Spinal cord (tissue), 10 donors: ENCODE data around the gene PCBD2. TPM values are rescaled to one million over a fixed set of nuclear protein-coding genes. Genes with fewer than 3 reads are reported as not detected.

Source experiments
- DNase-seq, 6 donors: peaks; one replicate each; pipeline versions ENCODE4 v3.0.0 to v3.0.0-alpha.2; 2013 to 2015; ENCODE audit warnings: low spot score in 6 of 6, low read depth in 4 of 6
- H3K27ac ChIP-seq: one replicate; pipeline ENCODE4 v1.5.1; 2013; ENCODE audit warnings: low read depth, low read length, control low read depth
- H3K27me3 ChIP-seq: one replicate; pipeline ENCODE4 v1.6.1; 2013; ENCODE audit warnings: low read length; ENCODE audit not compliant: control insufficient read depth, insufficient read depth
- H3K36me3 ChIP-seq: one replicate; pipeline ENCODE4 v1.6.1; 2013; ENCODE audit warnings: low read length; ENCODE audit not compliant: control insufficient read depth, insufficient read depth
- H3K4me1 ChIP-seq: one replicate; pipeline ENCODE4 v1.6.1; 2013; ENCODE audit warnings: low read length; ENCODE audit not compliant: control insufficient read depth, insufficient read depth
- H3K4me3 ChIP-seq: one replicate; pipeline ENCODE4 v1.5.1; 2013; ENCODE audit warnings: low read depth, low read length, control low read depth
- H3K9me3 ChIP-seq: one replicate; pipeline ENCODE4 v1.6.1; 2013; ENCODE audit warnings: low read length; ENCODE audit not compliant: control insufficient read depth, insufficient read depth
- WGBS: methylation state at CpG from one replicate; pipeline ENCODE4 v1.1.5; 2013; ENCODE audit warnings: missing lambda C conversion rate; ENCODE audit not compliant: insufficient coverage; 5-methylcytosine and 5-hydroxymethylcytosine counted together
- polyA plus RNA-seq, 2 donors: library from polyadenylated mRNA; unstranded; fragments of 120-200 nt; gene quantifications; one replicate each; pipeline ENCODE4 v1.2.1, GENCODE V29; 2013; ENCODE audit not compliant: insufficient read length in 2 of 2
- small RNA-seq: library from RNA; depleted of rRNA; stranded (forward); fragments of <200 nt; gene quantifications from one replicate; pipeline ENCODE3, GENCODE V24; 2014; ENCODE audit warnings: low replicate concordance
- total RNA-seq, 2 donors: library from RNA; depleted of rRNA in 1 of 2; stranded (reverse); fragments of 120-200 nt in 1 of 2; fragments of >200 nt in 1 of 2; gene quantifications; one replicate each; pipeline versions ENCODE4 v1.2.3 to v1.2.4, GENCODE V29; 2013 to 2014
- donor health status: healthy.

PCBD2 gene
- total and polyA plus RNA-seq, 4 donors, result 9.4 to 12.9 (median 11.4) TPM

DNA sequence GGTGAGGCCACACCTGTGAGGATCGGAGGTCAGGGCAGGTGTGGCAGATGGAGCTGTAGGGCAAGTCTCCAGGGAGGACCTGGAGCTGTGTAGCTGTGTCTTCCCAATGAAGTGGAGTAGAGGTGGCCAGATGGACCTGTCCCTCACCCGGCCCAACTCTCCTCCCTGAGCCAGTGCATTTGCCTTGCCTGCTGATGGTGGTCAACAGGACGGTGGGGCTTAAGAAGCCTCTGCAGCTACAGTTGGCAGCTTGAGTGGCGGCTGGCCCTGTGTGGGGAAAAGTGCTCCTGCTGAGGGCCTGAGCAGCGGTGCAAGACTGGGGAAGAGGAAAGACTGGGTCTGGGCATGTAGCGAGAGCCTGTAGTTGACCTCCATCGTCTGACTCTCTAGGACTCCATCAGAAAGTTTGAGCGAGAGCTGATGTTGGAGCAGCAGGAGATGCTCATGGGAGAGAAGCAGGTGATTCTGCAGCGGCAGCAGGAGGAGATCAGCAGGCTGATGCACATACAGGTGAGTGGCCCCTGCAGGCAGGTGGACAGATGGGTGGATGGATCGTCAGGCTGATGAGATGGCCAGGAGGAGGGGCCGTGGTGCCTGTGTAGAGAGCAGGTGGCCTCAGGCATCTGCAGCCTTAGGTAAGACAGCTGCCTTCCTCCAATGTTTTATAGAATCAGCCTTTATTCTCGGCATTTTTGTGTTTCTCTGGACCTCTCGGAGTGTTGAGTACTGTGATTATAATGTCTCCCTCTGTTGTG, 104.2 kb downstream of the PCBD2 start:
- no peak for DNase-seq
- Histone ChIP-seq H3K4me3 (no peak overlapping the region), H3K27ac (no peak overlapping the region)

DNA sequence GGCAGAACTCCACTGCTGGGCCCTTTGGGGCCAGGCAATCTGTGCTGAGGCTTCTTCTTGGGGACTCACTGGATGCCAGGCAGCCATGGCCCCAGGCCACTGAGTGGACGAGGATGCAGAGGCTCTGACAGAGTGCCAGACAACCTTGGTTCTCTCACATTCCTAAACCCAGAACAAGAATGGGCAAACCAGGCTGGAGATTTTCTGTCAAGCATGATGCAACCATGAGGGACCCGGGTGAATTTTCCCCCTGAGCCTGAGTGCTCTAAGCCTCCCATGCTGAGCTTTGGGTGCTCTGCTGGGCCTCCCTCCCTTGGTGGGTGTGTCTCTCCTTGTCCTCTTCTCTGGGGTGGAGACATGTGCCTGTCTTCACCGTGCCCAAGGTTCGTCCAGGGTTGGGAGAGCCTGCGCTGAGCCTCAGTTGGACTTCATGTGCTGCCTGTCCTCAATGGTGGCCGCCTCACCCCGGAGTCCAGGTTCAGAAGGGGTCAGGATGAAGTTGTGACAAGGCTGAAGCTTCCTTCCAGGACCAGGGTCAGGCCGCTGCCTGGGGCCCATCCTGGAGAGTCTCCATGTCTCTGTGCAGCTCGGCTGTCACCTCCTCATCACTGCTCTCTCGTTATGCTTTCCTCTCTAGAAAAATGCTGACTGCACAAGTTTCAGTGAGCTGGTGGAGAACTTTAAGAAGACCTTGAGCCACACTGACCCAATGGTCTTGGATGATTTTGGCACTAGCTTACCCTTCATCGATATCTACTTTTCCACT, 105.0 kb downstream of the PCBD2 start:
- WGBS, result 97% methylated on average over 10 of the region's 11 CpGs
- H3K36me3 ChIP-seq, result no peaks in the 10 kb centered on the region
- no peak overlapping the region for H3K27ac ChIP-seq
- H3K4me3 ChIP-seq, result no peak overlapping the region
- H3K27me3 ChIP-seq, result no peaks in the 10 kb centered on the region
- no peaks in the 10 kb centered on the region for H3K9me3 ChIP-seq
- H3K4me1 ChIP-seq, result peaks cover 21% of the 10 kb centered on the region
- no peak for DNase-seq

More for the DNA sequence above, 104.2 kb downstream of the PCBD2 start:
- H3K4me1 ChIP-seq, result peaks cover 16% of the 10 kb centered on the region
- H3K27me3 ChIP-seq, result no peaks in the 10 kb centered on the region
- 86% methylated on average over 11 of the region's 13 CpGs for WGBS
- H3K36me3 ChIP-seq, result no peaks in the 10 kb centered on the region
- no peaks in the 10 kb centered on the region for H3K9me3 ChIP-seq

DNA sequence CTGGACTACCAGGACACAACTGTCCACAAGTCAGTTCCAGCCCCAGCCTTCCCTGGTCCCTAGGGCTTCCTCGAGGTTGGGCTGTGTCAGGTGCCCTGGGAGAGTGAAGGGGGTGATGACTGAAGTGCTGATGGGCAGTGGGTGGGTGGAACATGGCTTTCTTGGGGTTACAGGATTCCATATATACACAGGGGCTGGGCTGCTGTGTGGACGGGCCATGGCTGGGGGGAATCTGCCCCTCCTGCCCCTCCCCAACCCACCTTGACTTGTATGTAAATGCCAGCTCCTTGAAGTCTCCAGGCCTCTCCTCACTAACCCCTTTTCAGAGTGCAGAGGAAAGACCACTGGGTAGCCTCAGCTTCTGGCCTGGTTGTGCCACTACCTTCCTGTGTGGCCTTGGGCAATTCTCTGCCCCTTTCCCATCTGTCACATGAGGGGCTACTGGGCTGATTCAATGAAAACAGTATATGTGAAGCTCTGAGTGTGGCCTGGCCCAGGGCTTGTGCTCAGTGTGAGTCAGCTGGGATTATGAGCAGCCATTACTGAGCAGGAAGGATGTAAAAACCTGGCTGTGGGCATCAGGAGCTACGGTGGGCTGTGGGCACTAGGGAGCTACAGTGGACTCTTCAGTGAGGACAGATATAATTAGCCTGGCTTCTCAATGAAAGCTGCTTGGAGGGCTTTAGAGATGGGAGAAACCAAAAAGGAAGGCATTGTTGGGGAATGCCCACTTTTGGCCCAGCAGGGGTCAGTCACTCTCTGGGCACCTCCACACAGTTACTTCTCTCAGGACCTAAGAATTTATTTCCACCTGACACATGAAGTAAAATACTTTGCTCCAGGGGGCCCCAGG, 105.8 kb downstream of the PCBD2 start:
- Histone ChIP-seq H3K4me3 (no peak overlapping the region), H3K9me3 (no peaks in the 10 kb centered on the region), H3K36me3 (no peaks in the 10 kb centered on the region), H3K27me3 (no peaks in the 10 kb centered on the region), H3K4me1 (peaks cover 21% of the 10 kb centered on the region), H3K27ac (no peak overlapping the region)
- 93% methylated on average over 2 of the region's 3 CpGs for WGBS
- DNase-seq, result no peak

DNA sequence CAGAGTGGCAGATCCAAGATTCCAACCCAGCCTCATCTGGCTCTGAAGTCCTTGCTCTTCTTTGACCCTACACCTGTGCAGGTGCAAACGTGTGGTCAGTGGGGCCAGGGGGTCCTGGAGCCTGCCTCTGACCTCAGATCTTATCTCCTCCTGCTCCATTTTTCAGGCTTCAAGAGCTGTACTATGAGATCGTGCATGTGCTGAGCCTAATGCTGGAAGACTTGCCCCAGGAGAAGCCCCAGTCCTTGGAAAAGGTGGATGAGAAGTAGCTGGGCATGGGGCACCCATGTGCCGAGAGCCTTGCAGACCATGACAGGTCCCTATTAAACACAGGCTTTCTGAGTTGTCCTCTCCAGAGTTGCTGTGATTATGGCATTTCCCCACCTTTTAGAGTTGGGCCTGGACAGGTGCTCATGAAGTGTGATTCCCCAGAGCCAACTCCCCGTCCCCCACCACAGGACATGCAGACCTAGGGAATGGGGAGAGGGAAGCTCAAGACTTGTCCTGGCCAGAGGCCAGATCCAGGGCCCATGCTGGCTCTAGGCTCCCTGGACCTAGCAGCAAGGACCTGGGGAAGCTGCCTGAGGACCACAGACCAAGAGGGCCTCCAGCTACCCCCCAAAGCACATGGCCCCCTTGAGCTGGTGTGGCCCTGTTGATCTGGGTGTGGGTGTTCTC, 106.6 kb downstream of the PCBD2 start:
- Histone ChIP-seq H3K4me3 (no peak overlapping the region), H3K9me3 (no peaks in the 10 kb centered on the region), H3K36me3 (no peaks in the 10 kb centered on the region), H3K27me3 (no peaks in the 10 kb centered on the region), H3K4me1 (peaks cover 21% of the 10 kb centered on the region), H3K27ac (no peak overlapping the region)
- 95% methylated on average over 2 of the region's 4 CpGs for WGBS
- DNase-seq, result no peak

DNA sequence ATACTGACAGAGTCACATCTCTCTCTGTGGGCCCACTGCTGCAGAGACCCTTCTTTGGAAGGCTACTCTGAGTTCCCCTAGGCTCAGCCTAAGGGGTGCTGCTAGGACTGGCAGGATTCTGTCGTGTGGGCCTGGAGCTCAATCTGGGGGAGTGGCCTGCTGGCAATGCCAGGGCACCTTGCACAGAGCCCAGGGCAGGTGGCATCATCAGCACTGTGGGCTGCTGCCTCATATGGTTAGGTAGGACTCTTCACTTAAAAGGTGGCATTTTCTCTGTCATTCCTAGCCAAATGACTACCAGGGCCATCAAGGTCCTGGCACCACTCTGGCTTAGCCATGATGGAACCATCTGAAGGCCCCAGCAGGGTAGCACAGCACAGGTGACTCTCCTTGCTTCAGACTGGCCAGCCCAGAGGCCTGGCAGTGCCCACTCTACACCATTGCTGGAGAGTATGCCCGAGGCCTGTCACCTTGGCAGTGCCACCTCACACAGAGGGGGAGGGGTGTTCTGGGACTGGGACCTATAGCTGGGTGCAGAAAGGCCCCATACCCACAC, 107.2 kb downstream of the PCBD2 start:
- no peak overlapping the region for H3K4me3 ChIP-seq
- H3K36me3 ChIP-seq, result no peaks in the 10 kb centered on the region
- no peaks in the 10 kb centered on the region for H3K9me3 ChIP-seq
- H3K27me3 ChIP-seq, result no peaks in the 10 kb centered on the region
- no peak overlapping the region for H3K27ac ChIP-seq
- peaks cover 21% of the 10 kb centered on the region for H3K4me1 ChIP-seq
- WGBS, result 100% methylated on average over 1 of the region's 2 CpGs
- no peak for DNase-seq

Small RNA genes lying within 50 kb of the gene (small RNA-seq; reads per million reads assigned to genes)
- gene MIR4461 (not detected), gene MTND3P25 (not detected), gene MTND4LP30 (not detected)

Other genes starting within 250 kb of the PCBD2 start
- gene CAMLG, start 166.6 kb upstream of the PCBD2 start, total RNA-seq, result 10 to 100 TPM; 46.7 to 63.9 TPM
- 100 to 1,000 TPM in 1 of 2 donors, 10 to 100 TPM in 1; 85.9 to 105 TPM for gene CAMLG, start 166.6 kb upstream of the PCBD2 start, polyA plus RNA-seq
- gene DDX46, start 146.4 kb upstream of the PCBD2 start, total RNA-seq, result 10 to 100 TPM; 34.9 to 39.4 TPM
- gene DDX46, start 146.4 kb upstream of the PCBD2 start, polyA plus RNA-seq, result 10 to 100 TPM; 53.1 to 54.8 TPM
- gene C5orf24, start 59.2 kb upstream of the PCBD2 start, total RNA-seq, result 10 to 100 TPM; 46.2 to 97.6 TPM
- 100 to 1,000 TPM in 1 of 2 donors, 10 to 100 TPM in 1; 77.5 to 101 TPM for gene C5orf24, start 59.2 kb upstream of the PCBD2 start, polyA plus RNA-seq
- 10 to 100 TPM; 86.8 to 96.5 TPM for gene TXNDC15, start 30.8 kb upstream of the PCBD2 start, total RNA-seq
- 100 to 1,000 TPM; 111 to 120 TPM for gene TXNDC15, start 30.8 kb upstream of the PCBD2 start, polyA plus RNA-seq
- under 1 TPM; 0.33 to 0.79 TPM for gene CATSPER3, start 62.8 kb downstream of the PCBD2 start, total RNA-seq
- gene CATSPER3, start 62.8 kb downstream of the PCBD2 start, polyA plus RNA-seq, result under 1 TPM in 1 of 2 donors, not detected in 1; 0.75 TPM
- gene PITX1, start 129.1 kb downstream of the PCBD2 start, total RNA-seq, result under 1 TPM in 1 of 2 donors, not detected in 1; 0.11 TPM
- gene PITX1, start 129.1 kb downstream of the PCBD2 start, polyA plus RNA-seq, result not detected